Measurements from ENCODE around the gene TMEM150C. TPM values are rescaled to one million over a fixed set of nuclear protein-coding genes. Genes with fewer than 3 reads are reported as not detected.

The TMEM150C gene
- polyA plus RNA-seq, 1 donor from 2014 or later, result 4.9 TPM

DNA sequence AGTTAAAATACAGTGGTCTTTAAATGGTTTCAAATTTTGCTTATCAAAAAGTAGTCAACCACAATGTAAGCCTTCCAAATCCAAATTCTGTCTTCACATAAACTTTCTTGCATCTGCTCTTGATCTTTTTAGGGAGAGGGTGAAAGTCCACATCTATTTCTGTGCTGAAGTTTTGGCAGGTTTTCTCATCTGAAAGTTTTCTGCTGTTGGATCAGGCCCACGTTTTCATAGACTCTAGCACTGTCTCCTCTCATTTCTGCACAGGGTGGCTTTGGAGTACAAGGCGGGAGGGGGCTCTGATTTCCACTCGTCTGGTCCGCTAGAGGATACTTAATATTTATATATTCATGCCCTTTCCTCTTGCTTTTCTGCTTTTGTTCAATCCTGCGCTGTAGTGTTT lies 18.1 kb upstream of the TMEM150C start:
- H2AFZ ChIP-seq (ENCODE audit: low read depth, low read length), result no peak overlapping the region
- no peaks in the 10 kb centered on the region for H4K20me1 ChIP-seq (ENCODE audit: insufficient read depth)
- H3K36me3 ChIP-seq (ENCODE audit: insufficient read depth, low read length), result no peaks in the 10 kb centered on the region
- H3K79me2 ChIP-seq (replicated peaks; ENCODE audit: insufficient read depth, low read length), result no peaks in the 10 kb centered on the region
- H3K4me3 ChIP-seq (ENCODE audit: low read length), result no peak overlapping the region
- H3K9me2 ChIP-seq (ENCODE audit: insufficient read depth, low read length), result no peaks in the 10 kb centered on the region
- no peaks in the 10 kb centered on the region for H3F3A ChIP-seq (ENCODE audit: insufficient read depth, low read length, poor library complexity, severe bottlenecking)
- no peaks in the 10 kb centered on the region for H3K9me3 ChIP-seq (ENCODE audit: low read length)
- H3K27me3 ChIP-seq (ENCODE audit: insufficient read depth, low read depth, low read length), result no peaks in the 10 kb centered on the region
- H3K4me2 ChIP-seq (ENCODE audit: low read length), result no peak overlapping the region
- no peak for TF ChIP-seq TAF1 (IDR thresholded peaks at IDR 0.05; ENCODE audit: low read depth)
- no peak for TF ChIP-seq EP300 (conservative IDR thresholded peaks at IDR 0.05; ENCODE audit: poor library complexity, severe bottlenecking)
- no peak for TF ChIP-seq RAD21 (conservative IDR thresholded peaks at IDR 0.05)
- TF ChIP-seq MXI1 (conservative IDR thresholded peaks at IDR 0.05; ENCODE audit: poor library complexity, severe bottlenecking), result no peak
- H3K27ac ChIP-seq (ENCODE audit: low read length), result no peak overlapping the region
- H3K9ac ChIP-seq (ENCODE audit: low read length), result no peak overlapping the region

DNA sequence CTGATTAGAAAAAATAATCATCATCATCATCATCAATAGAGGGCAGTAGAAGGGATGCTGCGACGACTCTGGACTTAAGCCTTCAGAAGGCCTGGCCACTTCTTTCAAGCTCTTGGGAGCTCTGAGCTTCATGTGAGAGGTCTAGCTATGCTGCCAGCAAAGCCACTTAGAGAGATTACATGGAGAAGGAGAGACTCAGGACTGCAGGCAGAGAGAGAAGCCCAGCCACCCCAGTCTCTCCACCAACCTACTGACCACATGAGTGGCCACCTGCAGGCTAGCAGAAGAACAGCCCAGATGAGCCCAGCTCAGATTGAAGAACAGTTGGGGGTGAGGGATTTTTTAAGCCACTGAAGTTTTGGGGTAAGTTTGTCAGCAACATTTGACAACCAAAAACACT lies 17.1 kb upstream of the TMEM150C start:
- no peaks in the 10 kb centered on the region for H4K20me1 ChIP-seq (ENCODE audit: insufficient read depth)
- no peaks in the 10 kb centered on the region for H3K36me3 ChIP-seq (ENCODE audit: insufficient read depth, low read length)
- no peaks in the 10 kb centered on the region for H3K27me3 ChIP-seq (ENCODE audit: insufficient read depth, low read depth, low read length)
- H3K9me3 ChIP-seq (ENCODE audit: low read length), result no peaks in the 10 kb centered on the region
- H3K9me2 ChIP-seq (ENCODE audit: insufficient read depth, low read length), result no peaks in the 10 kb centered on the region
- TF ChIP-seq RAD21 (conservative IDR thresholded peaks at IDR 0.05), result no peak
- no peak for TF ChIP-seq MXI1 (conservative IDR thresholded peaks at IDR 0.05; ENCODE audit: poor library complexity, severe bottlenecking)
- no peak for TF ChIP-seq EZH2 (IDR thresholded peaks at IDR 0.05; ENCODE audit: borderline replicate concordance, insufficient read depth, low read length, poor library complexity, severe bottlenecking)
- TF ChIP-seq SMC3 (conservative IDR thresholded peaks at IDR 0.05; ENCODE audit: poor library complexity), result no peak
- TF ChIP-seq POLR2AphosphoS5 (IDR thresholded peaks at IDR 0.05), result no peak
- TF ChIP-seq, protein P1, sequence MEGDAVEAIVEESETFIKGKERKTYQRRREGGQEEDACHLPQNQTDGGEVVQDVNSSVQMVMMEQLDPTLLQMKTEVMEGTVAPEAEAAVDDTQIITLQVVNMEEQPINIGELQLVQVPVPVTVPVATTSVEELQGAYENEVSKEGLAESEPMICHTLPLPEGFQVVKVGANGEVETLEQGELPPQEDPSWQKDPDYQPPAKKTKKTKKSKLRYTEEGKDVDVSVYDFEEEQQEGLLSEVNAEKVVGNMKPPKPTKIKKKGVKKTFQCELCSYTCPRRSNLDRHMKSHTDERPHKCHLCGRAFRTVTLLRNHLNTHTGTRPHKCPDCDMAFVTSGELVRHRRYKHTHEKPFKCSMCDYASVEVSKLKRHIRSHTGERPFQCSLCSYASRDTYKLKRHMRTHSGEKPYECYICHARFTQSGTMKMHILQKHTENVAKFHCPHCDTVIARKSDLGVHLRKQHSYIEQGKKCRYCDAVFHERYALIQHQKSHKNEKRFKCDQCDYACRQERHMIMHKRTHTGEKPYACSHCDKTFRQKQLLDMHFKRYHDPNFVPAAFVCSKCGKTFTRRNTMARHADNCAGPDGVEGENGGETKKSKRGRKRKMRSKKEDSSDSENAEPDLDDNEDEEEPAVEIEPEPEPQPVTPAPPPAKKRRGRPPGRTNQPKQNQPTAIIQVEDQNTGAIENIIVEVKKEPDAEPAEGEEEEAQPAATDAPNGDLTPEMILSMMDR (IDR thresholded peaks at IDR 0.05; ENCODE audit: poor library complexity, severe bottlenecking), result no peak
- no peak for TF ChIP-seq TAF1 (IDR thresholded peaks at IDR 0.05; ENCODE audit: low read depth)
- TF ChIP-seq, protein P2, sequence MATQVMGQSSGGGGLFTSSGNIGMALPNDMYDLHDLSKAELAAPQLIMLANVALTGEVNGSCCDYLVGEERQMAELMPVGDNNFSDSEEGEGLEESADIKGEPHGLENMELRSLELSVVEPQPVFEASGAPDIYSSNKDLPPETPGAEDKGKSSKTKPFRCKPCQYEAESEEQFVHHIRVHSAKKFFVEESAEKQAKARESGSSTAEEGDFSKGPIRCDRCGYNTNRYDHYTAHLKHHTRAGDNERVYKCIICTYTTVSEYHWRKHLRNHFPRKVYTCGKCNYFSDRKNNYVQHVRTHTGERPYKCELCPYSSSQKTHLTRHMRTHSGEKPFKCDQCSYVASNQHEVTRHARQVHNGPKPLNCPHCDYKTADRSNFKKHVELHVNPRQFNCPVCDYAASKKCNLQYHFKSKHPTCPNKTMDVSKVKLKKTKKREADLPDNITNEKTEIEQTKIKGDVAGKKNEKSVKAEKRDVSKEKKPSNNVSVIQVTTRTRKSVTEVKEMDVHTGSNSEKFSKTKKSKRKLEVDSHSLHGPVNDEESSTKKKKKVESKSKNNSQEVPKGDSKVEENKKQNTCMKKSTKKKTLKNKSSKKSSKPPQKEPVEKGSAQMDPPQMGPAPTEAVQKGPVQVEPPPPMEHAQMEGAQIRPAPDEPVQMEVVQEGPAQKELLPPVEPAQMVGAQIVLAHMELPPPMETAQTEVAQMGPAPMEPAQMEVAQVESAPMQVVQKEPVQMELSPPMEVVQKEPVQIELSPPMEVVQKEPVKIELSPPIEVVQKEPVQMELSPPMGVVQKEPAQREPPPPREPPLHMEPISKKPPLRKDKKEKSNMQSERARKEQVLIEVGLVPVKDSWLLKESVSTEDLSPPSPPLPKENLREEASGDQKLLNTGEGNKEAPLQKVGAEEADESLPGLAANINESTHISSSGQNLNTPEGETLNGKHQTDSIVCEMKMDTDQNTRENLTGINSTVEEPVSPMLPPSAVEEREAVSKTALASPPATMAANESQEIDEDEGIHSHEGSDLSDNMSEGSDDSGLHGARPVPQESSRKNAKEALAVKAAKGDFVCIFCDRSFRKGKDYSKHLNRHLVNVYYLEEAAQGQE (IDR thresholded peaks at IDR 0.05; ENCODE audit: borderline replicate concordance), result no peak
- no peak for TF ChIP-seq EP300 (conservative IDR thresholded peaks at IDR 0.05; ENCODE audit: poor library complexity, severe bottlenecking)
- no peak overlapping the region for H3K9ac ChIP-seq (ENCODE audit: low read length)
- H3K4me2 ChIP-seq (ENCODE audit: low read length), result no peak overlapping the region
- H3F3A ChIP-seq (ENCODE audit: insufficient read depth, low read length, poor library complexity, severe bottlenecking), result no peaks in the 10 kb centered on the region
- no peaks in the 10 kb centered on the region for H3K79me2 ChIP-seq (replicated peaks; ENCODE audit: insufficient read depth, low read length)
- H3K4me3 ChIP-seq (ENCODE audit: low read length), result no peak overlapping the region
- H2AFZ ChIP-seq (ENCODE audit: low read depth, low read length), result no peak overlapping the region
- H3K27ac ChIP-seq (ENCODE audit: low read length), result no peak overlapping the region

All from neural cell (in vitro differentiated cells).